SKM-1 treated with dmso at 0.1 percent for 144 hours (cell line): ENCODE data around the gene OR1D5.
"Not testable (repeated sequence)": the region's sequence is repeated elsewhere in the genome, so short reads cannot be mapped to it uniquely, and the experiment has no call there.

Experiments
- DNase-seq: peaks from one replicate; lab custom pipeline; 2025; ENCODE audit not compliant: unreplicated experiment; lab: John Stamatoyannopoulos, UW

The OR1D5 gene, protein sequence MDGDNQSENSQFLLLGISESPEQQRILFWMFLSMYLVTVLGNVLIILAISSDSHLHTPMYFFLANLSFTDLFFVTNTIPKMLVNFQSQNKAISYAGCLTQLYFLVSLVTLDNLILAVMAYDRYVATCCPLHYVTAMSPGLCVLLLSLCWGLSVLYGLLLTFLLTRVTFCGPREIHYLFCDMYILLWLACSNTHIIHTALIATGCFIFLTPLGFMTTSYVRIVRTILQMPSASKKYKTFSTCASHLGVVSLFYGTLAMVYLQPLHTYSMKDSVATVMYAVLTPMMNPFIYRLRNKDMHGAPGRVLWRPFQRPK

DNA sequence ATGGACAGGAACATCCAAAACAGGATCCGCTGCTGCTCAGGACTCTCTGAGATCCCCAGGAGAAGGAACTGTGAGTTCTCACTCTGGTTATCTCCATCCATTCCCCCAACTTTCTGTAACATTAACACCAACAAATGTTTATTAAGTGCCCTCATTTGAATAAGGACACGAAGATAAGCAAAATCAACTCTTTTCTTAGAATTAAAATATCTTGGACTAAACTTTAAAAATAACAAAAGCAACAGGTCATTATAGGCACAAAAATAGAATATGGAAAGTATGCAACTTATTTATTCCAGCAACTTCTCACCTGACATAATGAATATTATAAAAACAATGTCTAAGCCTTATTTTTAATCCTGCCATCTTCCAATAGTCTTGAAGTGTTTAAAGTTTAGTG lies at the start of gene OR1D5:
Gene OR1D5 (minus strand): TSS at position 101 of the 400 bp plus-strand sequence. CDS start 0 bp downstream, at position 101.
- not testable (repeated sequence) for DNase-seq

DNA sequence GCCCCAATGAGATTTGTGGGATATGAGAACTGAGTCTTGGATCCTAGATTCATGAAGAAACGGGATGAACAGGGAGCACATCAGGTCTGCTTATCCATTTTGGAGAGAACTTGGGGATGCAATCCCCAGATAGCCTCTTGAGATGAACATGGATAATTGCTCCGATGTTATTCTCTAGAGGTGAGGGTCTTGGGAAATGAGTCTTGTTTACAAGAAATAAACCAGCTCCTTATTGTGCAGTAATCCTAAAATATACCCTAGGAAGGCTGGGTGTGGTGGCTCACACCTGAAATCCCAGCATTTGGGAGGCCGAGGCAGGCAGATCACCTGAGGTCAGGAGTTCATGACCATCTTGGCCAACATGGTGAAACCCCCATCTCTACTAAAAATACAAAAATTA lies 40.9 kb upstream of the OR1D5 start, which contains the start of gene OR1D2:
Gene OR1D2 (minus strand): TSS at position 101 of the 400 bp plus-strand sequence. CDS start 11,426 bp downstream, outside the sequence.
- DNase-seq, result no peak

DNA sequence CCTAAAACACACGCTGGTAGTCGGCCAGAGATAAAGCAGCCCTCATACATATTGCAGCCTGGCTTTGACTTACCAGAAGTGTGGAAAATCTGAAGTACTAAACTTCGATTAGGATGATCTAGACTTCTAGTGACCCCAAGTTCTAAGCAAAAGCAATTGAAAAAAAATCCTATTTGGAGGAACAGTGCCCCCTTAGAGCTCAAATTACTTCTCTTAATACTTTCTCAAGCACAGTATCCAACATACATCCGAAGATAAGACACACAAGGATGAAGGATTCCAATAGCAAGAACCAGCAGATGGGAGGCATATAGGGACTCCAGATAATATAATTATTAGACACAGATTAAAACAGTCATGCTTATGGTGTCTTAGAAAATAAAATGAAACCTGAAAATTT lies 10.4 kb upstream of the OR1D5 start:
- DNase-seq, result not testable (repeated sequence)

- DNase-seq, result peak; percentile 53
Observed at GRCh38 chr17:3065192-3065591, 1.8 kb upstream of the OR1D5 start.

- DNase-seq, result not testable (repeated sequence)
Observed at GRCh38 chr17:3062824-3063377, 506 bp downstream of the OR1D5 start.

- not testable (repeated sequence) for DNase-seq
Observed at GRCh38 chr17:3054868-3055267, 8.5 kb downstream of the OR1D5 start.

GRCh38 chr17:3049705-3050295 lies 13.6 kb downstream of the OR1D5 start:
- no peak for DNase-seq

- DNase-seq, result peak; percentile 93
Observed at GRCh38 chr17:3048727-3049471, 14.5 kb downstream of the OR1D5 start.

- no peak for DNase-seq
Observed at GRCh38 chr17:3046753-3047152, 16.7 kb downstream of the OR1D5 start.

DNA sequence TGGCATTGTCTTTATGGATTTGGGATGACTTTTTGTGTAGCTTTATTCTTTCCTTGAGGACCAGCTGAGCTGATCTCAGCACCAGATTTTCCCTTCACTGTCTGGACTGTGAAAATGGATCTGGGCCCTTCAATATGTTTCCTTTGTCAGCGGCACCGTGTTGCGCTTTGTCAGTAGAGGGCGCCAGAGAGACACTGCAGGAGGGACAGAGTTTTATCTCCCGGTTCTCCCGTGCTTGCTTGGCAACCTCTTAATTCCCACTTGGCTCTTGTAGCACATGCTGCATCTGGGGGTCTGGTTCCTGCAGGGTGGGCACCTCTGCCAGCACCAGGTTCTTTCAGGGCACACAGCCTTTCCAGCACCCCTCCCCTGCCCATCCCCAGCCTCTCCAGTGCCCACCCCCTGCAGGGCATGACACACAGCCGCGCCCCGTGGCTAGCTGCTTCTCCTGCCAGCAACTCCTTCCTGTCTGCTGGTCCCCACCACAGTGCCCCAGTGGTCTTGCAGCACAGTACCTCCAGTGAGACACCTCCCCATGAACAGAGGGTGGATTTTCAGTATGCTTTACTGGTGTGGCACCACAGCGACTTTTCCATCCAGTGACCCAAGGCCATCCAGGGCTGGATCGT lies 19.6 kb downstream of the OR1D5 start:
- no peak for DNase-seq

DNA sequence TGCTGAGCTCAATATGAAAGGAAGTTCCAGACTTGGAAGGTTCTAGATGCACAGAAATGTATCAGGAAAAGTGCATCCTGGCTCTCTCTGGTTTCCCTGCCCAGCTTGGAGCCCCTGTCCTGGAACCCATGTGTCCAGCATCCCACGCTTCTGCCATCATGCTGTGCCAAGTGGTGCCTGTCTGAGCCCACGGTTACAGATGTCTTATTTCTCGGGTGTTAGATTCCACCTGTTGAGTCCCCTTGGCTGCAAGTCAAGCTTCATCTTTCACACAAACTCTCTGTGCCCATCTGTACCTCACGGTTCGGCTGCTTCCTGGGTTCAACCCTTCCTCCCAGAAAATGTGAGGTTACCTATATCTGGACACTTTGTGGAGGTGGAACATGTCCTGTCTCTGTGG lies 22.5 kb downstream of the OR1D5 start:
- no peak for DNase-seq

DNA sequence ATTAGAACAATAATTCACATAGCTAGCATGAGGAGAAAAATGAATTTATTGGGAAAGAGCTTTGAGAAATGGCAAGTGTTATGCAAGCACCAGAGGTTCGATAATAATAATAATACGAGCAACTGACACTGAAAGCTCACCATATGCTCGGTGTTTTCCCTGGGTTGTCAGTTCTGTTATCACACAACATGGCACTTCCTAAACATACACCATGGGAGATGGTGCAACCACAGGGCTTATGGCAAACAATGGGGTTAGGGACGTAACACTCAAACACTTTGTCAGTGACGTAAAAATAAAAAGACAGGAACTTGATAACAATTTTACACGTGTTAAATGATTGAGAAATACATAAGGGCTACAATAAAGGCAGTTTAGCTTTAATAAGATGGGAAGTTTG lies 23.7 kb downstream of the OR1D5 start:
- no peak for DNase-seq

GRCh38 chr17:3038941-3039340 lies 24.5 kb downstream of the OR1D5 start:
- no peak for DNase-seq

- no peak for DNase-seq
Observed at GRCh38 chr17:3037259-3037658, 26.1 kb downstream of the OR1D5 start.

GRCh38 chr17:3036800-3037199 lies 26.6 kb downstream of the OR1D5 start:
- DNase-seq, result no peak

DNA sequence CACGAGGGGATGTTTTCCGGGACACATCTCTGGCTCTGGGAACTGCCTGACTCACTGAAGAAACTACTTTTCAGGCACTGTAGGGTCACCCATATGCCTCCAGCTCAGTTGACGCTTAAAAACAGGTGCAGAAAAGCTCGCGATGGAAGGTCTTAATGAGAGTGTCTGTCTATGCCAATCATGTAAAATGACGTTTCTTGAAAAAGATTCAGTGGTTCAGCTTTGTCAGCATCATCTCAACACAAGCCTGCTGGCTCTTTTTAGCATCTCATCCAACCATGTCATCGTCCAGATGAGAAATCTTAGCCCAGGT lies 27.5 kb downstream of the OR1D5 start:
- no peak for DNase-seq

DNA sequence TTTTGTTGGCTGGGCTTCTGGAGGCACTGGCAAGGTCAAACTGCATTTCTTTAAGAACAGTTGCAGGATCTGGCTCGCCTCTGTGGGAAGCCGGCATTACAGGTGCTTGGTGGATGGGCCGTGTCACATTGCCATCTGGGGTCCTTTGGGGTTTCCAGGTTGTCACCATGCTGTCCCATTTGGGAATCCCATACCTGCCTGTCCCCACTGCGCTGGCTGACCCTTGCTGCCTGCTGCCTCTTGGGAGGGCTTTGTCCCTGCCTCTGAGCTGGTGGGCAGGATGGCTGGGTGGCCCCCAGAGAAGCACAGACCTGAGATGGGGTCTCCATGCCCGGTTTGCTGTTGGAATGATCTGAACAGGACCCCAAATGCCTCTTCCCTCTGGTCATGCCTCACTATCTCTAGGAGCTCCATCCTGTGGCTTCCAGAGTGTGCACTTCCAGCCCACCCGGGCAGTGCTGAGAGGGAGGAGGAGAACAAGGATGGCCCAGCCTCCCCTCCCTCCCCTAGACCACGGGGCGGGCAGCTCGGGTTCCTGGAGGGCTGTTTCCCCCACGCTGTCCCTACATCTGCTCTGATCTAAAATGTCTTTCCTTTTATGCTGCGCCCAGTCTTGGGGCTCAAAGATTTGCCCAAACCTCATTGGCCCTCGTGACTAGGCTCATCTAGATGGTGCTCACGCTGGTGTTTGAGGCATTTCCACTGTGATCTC lies 28.0 kb downstream of the OR1D5 start:
- DNase-seq, result no peak

GRCh38 chr17:3034578-3034920 lies 28.9 kb downstream of the OR1D5 start:
- DNase-seq, result no peak

DNA sequence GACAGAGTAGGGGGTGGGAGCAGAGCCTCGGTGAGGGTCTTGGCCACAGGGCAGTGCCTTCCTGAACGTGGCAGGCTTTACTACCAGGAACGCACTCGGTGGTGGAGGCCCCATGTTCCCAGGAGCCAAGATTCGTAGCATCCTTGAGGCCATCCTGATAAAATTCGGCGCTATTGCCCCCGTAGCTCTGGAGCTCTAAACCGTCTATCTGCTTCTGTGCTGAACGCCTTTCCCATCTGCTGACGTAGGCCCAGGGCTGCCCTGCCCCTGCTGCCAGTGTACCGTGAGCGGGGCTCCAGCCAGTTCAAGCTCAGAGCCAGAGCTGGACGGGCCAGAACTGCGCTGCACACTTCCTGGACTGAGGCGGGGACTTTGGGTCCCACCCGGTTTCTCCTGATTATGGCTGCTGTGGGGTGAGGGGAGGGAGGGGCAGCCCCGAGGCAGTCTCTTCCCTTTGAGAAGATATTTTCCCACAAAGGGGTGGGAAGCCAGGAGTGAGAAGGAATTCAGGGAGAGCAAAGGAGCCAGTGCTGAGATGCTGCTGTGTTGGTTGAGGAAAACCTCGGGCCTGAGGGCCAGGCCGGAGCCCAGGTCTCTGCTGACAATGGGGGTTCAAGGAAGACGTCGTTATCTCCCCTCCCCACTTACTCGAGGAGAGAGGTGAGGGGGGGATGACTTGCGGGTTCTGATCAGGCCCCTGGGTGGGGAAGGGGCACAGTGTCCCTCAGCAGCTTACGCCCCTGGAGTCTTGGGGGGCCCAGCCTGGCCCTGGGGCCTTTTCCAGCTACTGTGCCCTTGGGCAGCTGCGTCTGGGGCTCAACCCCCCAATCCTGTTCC lies 29.4 kb downstream of the OR1D5 start:
- no peak for DNase-seq

DNA sequence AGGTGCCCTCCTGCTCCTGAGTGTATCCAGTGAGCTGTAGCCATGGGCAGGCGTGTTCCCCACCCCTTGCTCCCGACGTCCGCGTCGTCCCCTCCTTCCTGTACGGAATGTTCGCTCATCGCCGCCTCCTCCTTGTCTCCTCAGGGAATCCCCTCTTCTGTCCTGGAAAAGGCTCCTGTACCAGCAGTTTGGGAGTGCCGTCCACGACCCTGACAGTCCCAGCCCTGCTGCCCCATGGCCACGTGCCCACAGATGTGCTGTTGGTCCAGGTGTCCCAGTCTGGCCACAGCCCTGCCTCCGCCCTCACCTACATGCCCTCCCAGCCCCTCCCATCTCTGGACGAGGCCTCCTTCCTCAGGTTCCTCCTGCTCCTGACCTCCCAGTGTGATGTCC lies 30.2 kb downstream of the OR1D5 start:
- no peak for DNase-seq
